Measurements from ENCODE around the gene PTH. TPM values are rescaled to one million over a fixed set of nuclear protein-coding genes. Genes with fewer than 3 reads are reported as not detected.
A peak's percentile ranks its signal among the peaks of the same experiment; 100 is the strongest.

Gene PTH
- total and polyA plus RNA-seq, 2 experiments from 2014 or later, result not detected

DNA sequence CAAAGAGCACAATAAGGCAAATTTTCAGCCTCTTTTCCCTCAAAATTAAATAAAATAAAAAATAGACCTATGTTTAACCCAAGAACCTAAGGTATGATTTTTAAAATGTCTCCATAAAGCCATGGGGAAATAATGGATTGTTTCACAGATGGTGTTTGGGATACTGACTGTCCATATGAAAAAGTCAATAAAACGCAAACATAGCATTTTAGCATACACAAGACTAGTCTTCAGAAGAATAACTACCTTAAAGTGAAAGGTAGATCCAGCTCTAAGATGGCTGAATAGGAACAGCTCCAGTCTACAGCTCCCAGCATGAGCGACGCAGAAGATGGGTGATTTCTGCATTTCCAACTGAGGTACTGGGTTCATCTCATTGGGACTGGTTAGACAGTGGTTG, 16.1 kb downstream of the PTH start:
- H3K27ac ChIP-seq, result no peak overlapping the region
- no peaks in the 10 kb centered on the region for H3K27me3 ChIP-seq
- H3K36me3 ChIP-seq, result no peaks in the 10 kb centered on the region
- no peak for DNase-seq (ENCODE audit: low read depth in 1 of 2, low spot score in 1 of 2)
- no peaks in the 10 kb centered on the region for H3K9me3 ChIP-seq (ENCODE audit: low read depth)
- no peak overlapping the region for H3K4me3 ChIP-seq
- TF ChIP-seq CTCF (IDR thresholded peaks at IDR 0.05; ENCODE audit: low read depth, low read length), result no peak
- no peaks in the 10 kb centered on the region for H3K4me1 ChIP-seq (ENCODE audit: low read depth)

DNA sequence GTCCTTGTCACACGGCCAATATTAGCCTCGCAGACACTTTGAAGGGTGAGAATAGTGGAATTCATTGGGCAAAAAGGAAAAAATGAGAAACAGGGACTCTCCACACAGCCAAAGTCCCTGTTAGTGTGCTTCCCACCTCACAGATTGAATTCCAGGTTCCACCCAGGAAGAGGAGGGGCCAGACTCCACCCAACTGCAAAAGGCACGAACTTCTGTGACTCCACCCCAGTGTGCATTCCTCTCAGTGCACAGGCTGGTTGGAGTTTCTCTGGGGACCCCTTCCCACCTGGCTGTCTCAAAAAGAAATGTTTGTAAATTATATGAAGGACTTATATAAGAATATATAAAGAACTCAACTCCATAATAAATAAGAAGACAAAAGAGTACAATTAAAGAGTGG, 20.7 kb downstream of the PTH start:
- DNase-seq (ENCODE audit: low read depth in 1 of 2, low spot score in 1 of 2), result no peak
- no peak for TF ChIP-seq CTCF (IDR thresholded peaks at IDR 0.05; ENCODE audit: low read depth, low read length)
- H3K4me3 ChIP-seq, result no peak overlapping the region

DNA sequence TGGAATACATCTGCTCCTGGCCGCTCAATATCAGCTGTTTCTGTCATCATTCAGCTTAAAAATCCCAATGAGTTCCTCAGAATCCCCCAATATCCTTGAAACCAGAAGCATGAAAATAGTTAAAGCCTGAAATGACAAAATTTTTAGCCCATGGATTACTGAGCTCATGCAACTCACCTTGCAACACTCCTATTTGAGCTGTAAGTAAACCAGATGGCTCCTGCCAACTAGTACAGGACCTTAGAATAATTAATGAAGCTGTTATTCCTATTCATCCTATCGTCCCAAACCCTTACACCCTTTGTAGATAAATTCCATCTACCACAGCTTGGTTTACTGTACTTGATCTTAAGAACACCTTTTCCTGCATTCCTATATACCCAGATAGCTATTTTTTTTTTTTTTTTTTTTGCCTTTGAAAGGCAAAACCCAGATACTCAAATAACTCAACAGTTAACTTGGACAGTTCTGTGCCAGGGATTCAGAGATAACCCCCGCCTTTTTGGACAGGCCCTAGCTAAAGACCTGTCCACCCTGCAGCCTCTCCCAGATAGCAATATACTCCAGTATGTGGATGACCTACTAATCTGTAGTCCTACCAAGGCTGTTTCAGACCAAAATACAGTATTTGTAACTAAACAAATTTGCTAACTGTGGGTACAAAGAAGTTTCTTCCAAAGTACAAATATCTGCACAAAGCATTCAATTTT, 22.6 kb downstream of the PTH start:
- DNase-seq (ENCODE audit: low read depth in 1 of 2, low spot score in 1 of 2), result peak in 1 of 2 donors; percentile 19
- TF ChIP-seq CTCF (IDR thresholded peaks at IDR 0.05; ENCODE audit: low read depth, low read length), result no peak
- H3K27ac ChIP-seq, result no peak overlapping the region

More for the DNA sequence above, 20.7 kb downstream of the PTH start:
- H3K27ac ChIP-seq, result no peak overlapping the region
- no peaks in the 10 kb centered on the region for H3K27me3 ChIP-seq
- no peaks in the 10 kb centered on the region for H3K9me3 ChIP-seq (ENCODE audit: low read depth)
- H3K36me3 ChIP-seq, result no peaks in the 10 kb centered on the region
- peaks cover 9% of the 10 kb centered on the region for H3K4me1 ChIP-seq (ENCODE audit: low read depth)

GRCh38 chr11:13468750-13469149, 27.0 kb downstream of the PTH start:
- DNase-seq (ENCODE audit: low read depth in 1 of 2, low spot score in 1 of 2), result no peak
- Histone ChIP-seq H3K9me3 (ENCODE audit: low read depth) (no peaks in the 10 kb centered on the region), H3K27me3 (no peaks in the 10 kb centered on the region), H3K36me3 (no peaks in the 10 kb centered on the region), H3K4me3 (no peak overlapping the region), H3K4me1 (ENCODE audit: low read depth) (peaks cover 9% of the 10 kb centered on the region), H3K27ac (no peak overlapping the region)
- TF ChIP-seq CTCF (IDR thresholded peaks at IDR 0.05; ENCODE audit: low read depth, low read length), result no peak

More for the DNA sequence above, 22.6 kb downstream of the PTH start:
- Histone ChIP-seq H3K4me3 (no peak overlapping the region), H3K9me3 (ENCODE audit: low read depth) (no peaks in the 10 kb centered on the region), H3K36me3 (no peaks in the 10 kb centered on the region), H3K4me1 (ENCODE audit: low read depth) (peaks cover 9% of the 10 kb centered on the region), H3K27me3 (no peaks in the 10 kb centered on the region)

DNA sequence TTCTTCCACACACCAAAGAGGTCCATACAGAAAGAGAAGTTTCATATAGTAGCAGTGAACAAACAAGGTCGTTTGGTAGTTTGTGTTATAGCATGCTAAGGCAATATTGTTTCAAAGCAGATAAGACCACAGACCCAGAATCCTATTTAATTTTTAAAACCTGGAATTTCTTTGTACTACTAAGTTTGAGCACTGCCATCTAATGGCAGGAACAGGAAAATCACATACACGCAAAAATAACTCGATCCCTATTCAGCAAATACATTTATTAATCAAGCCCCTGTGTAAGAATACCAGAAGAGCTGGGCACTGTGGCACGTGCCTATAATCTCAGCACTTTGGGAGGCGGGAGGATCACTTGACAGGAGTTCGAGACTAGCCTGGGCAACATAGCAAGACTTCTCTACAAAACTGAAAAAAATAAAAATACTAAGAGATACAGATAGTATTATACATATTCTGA, 29.9 kb downstream of the PTH start:
- Histone ChIP-seq H3K27me3 (no peaks in the 10 kb centered on the region), H3K36me3 (no peaks in the 10 kb centered on the region), H3K4me3 (no peak overlapping the region), H3K9me3 (ENCODE audit: low read depth) (no peaks in the 10 kb centered on the region), H3K4me1 (ENCODE audit: low read depth) (peaks cover 3% of the 10 kb centered on the region), H3K27ac (no peak overlapping the region)
- DNase-seq (ENCODE audit: low read depth in 1 of 2, low spot score in 1 of 2), result peak; percentile 30 to 63
- TF ChIP-seq CTCF (IDR thresholded peaks at IDR 0.05; ENCODE audit: low read depth, low read length), result peak; percentile 69

Measured in cardiac muscle cell (in vitro differentiated cells and primary cell).